DND-41 (cell line): Measurements from ENCODE around the gene FCRLA.
"Not testable (repeated sequence)": the region's sequence is repeated elsewhere in the genome, so short reads cannot be mapped to it uniquely, and the experiment has no call there.

Source experiments
- ATAC-seq: fragments of 200-7000 bp; cut with Tn5 transposase; 3 replicates; pipeline ENCODE4 v1.9.1; 2021; ENCODE audit warnings: low read depth; ENCODE audit not compliant: insufficient read depth
- DNase-seq: peaks from one replicate; pipeline ENCODE4 v3.0.0-alpha.2; 2020
- H2AFZ ChIP-seq: 2 replicates; pipeline ENCODE4 v1.6.0; 2012; ENCODE audit warnings: low read depth, low read length
- H3K27ac ChIP-seq: 2 replicates; pipeline ENCODE4 v1.5.1; 2012; ENCODE audit warnings: low read length, inconsistent platforms
- H3K27me3 ChIP-seq: fragments of 200-600 bp; sonication (generic); 2 replicates; pipeline ENCODE4 v1.6.0; 2012; ENCODE audit warnings: low read length, mild to moderate bottlenecking, inconsistent platforms; ENCODE audit not compliant: insufficient read depth, poor library complexity
- H3K36me3 ChIP-seq: 2 replicates; pipeline ENCODE4 v1.5.1; 2012; ENCODE audit warnings: low read length, inconsistent platforms; ENCODE audit not compliant: insufficient read depth
- H3K4me1 ChIP-seq: 2 replicates; pipeline ENCODE4 v1.5.1; 2012; ENCODE audit warnings: mild to moderate bottlenecking, low read length; ENCODE audit not compliant: insufficient read depth
- H3K4me2 ChIP-seq: 2 replicates; pipeline ENCODE4 v1.6.0; 2012; ENCODE audit warnings: mild to moderate bottlenecking, moderate library complexity, low read length, inconsistent platforms; ENCODE audit not compliant: insufficient read depth
- H3K4me3 ChIP-seq, 2 experiments: fragments of 200-600 bp in 1 of 2; shearing (Covaris generic) in 1 of 2; 2 replicates each; pipeline ENCODE4 v1.5.1; 2012 to 2016; ENCODE audit warnings: inconsistent platforms in 2 of 2, low read length in 2 of 2, mild to moderate bottlenecking in 2 of 2, low read depth in 1 of 2, moderate library complexity in 1 of 2
- H3K79me2 ChIP-seq: 2 replicates; pipeline ENCODE4 v1.6.0; 2012; ENCODE audit warnings: low read length, inconsistent platforms; ENCODE audit not compliant: insufficient read depth
- H3K9ac ChIP-seq: 2 replicates; pipeline ENCODE4 v1.6.0; 2012; ENCODE audit warnings: low read depth, mild to moderate bottlenecking, inconsistent platforms, low read length, moderate library complexity
- H3K9me3 ChIP-seq: 2 replicates; pipeline ENCODE4 v1.5.1; 2012; ENCODE audit warnings: low read length, moderate library complexity, mild to moderate bottlenecking, inconsistent platforms; ENCODE audit not compliant: insufficient read depth, severe bottlenecking
- H4K20me1 ChIP-seq: 2 replicates; pipeline ENCODE4 v1.6.0; 2012; ENCODE audit warnings: low read length; ENCODE audit not compliant: insufficient read depth
- EZH2 ChIP-seq: IDR thresholded peaks from 3 replicates; pipeline ENCODE4 v1.6.1; 2012; ENCODE audit warnings: borderline replicate concordance, low read depth, mild to moderate bottlenecking, moderate library complexity, low read length, inconsistent platforms; ENCODE audit not compliant: severe bottlenecking
- TF ChIP-seq, protein P1 (sequence below): IDR thresholded peaks from 2 replicates; pipeline ENCODE4 v1.5.1; 2012; ENCODE audit warnings: borderline replicate concordance, low read length, moderate library complexity, mild to moderate bottlenecking; ENCODE audit not compliant: poor library complexity, severe bottlenecking; ENCODE audit errors: extremely low read depth

Gene FCRLA

DNA sequence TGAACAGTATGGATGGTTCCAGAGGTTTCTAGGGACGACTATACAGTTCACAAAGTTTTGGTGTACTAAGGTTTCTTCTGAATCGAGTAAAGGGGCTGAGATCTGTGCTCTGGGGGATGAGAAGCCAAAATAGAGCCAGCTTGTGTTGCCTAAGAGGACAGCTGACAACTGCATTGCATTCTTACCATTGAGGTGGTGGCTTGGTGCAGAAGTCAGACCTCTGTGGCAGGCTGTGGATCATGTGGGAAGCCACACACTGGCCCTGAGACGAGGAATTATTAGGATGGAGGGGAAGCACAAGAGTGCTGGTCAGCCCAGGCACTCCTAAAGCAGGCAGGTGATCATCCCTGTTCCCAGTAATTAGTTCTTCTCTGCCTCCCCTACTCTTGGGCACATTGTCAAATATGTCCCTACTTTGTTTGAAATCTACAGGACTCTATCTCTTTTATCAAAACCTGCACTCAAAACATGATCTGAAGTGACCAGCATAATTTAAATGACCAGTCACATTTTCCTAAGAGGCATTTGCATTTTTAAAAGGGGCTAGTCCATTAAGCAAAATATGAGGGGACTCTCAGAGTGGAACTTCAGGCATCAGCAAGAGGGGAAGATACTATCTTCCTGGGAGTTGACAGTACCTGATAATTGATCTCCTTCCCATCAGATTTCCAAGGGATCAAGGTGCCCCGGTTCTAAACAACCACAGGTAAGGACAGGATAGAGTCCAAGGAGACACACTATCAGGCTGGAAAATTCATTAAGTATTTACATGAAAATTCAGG is 14.1 kb downstream of the FCRLA start, which contains the start of gene FCRLB:
FCRLB (plus strand) TSS at position 589 of the 782 bp plus-strand sequence. CDS start 1,129 bp downstream, outside the sequence.
- no peak for ATAC-seq
- Histone ChIP-seq H3K79me2 (no peaks in the 10 kb centered on the region), H3K27me3 (peaks cover 52% of the 10 kb centered on the region), H3K27ac (no peak within 1 kb of the TSS), H3K9ac (no peak within 1 kb of the TSS), H3K4me1 (peaks cover 7% of the 10 kb centered on the region), H4K20me1 (no peaks in the 10 kb centered on the region), H3K9me3 (no peaks in the 10 kb centered on the region), H3K36me3 (no peaks in the 10 kb centered on the region), H3K4me2 (no peak within 1 kb of the TSS), H3K4me3 (no peak within 1 kb of the TSS), H2AFZ (no peak within 1 kb of the TSS)
- no peak for TF ChIP-seq EZH2
- TF ChIP-seq, protein P1, sequence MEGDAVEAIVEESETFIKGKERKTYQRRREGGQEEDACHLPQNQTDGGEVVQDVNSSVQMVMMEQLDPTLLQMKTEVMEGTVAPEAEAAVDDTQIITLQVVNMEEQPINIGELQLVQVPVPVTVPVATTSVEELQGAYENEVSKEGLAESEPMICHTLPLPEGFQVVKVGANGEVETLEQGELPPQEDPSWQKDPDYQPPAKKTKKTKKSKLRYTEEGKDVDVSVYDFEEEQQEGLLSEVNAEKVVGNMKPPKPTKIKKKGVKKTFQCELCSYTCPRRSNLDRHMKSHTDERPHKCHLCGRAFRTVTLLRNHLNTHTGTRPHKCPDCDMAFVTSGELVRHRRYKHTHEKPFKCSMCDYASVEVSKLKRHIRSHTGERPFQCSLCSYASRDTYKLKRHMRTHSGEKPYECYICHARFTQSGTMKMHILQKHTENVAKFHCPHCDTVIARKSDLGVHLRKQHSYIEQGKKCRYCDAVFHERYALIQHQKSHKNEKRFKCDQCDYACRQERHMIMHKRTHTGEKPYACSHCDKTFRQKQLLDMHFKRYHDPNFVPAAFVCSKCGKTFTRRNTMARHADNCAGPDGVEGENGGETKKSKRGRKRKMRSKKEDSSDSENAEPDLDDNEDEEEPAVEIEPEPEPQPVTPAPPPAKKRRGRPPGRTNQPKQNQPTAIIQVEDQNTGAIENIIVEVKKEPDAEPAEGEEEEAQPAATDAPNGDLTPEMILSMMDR = no peak
- no peak for DNase-seq

DNA sequence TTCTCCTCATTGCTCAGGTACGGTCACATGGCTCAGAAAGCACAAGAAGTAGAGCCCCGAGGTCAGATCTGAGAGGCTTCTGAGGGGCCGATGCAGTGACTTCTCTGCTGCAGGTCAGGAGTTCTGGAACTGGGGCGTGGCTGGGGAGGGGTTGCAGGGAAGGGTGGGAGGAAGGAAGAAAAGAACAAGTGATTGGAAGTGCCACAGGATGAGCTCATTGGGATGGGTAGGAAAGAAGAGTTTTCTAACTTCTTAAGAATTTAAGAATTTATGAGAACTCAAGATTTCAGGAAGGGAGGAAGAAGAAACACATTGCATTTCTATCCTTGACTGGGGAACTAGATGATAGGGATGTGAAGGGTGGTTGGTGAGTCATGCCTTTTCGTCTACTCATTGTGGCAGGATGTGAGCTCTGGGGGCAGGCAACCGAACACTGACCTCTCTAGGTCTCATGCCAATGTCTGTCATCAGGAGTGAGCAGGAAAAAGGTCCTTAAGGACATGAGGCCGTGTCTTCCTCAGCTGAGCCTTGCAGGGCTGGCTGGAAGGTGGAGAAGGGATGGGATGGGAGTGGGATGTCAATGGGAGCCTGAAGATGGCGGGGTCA is 14.8 kb downstream of the FCRLA start:
- H4K20me1 ChIP-seq = no peaks in the 10 kb centered on the region
- H3K27me3 ChIP-seq = peaks cover 54% of the 10 kb centered on the region
- H3K4me1 ChIP-seq = peaks cover 12% of the 10 kb centered on the region
- no peak overlapping the region for H3K9ac ChIP-seq
- H3K79me2 ChIP-seq = no peaks in the 10 kb centered on the region
- no peak for DNase-seq
- H3K36me3 ChIP-seq = no peaks in the 10 kb centered on the region
- TF ChIP-seq EZH2 = no peak
- TF ChIP-seq, protein P1 = no peak
- no peak overlapping the region for H2AFZ ChIP-seq
- H3K4me3 ChIP-seq = no peak overlapping the region
- ATAC-seq = no peak
- no peak overlapping the region for H3K27ac ChIP-seq
- H3K4me2 ChIP-seq = no peak overlapping the region
- no peaks in the 10 kb centered on the region for H3K9me3 ChIP-seq

DNA sequence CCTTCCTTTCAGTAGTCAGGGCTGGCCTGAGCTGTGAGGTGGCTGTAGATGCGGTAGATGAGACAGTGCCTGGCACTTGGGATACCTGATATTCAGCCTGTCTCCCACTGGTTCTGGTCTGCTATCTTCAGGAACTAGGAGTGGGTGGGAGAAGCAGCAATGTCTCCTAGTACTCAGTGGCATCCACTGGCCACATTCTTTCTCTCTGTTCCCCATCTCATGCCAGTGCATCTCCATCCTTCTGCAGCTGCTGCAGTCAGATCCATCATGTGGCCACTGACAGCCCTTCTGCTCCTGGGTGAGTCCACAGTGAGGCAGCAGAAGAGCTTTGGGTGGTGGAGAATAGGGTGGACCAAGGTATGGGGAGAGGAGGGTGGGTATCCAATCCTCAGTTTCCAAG is 15.4 kb downstream of the FCRLA start:
- Histone ChIP-seq H3K9ac (no peak overlapping the region), H3K27ac (no peak overlapping the region), H3K79me2 (no peaks in the 10 kb centered on the region), H3K9me3 (no peaks in the 10 kb centered on the region), H3K36me3 (no peaks in the 10 kb centered on the region), H3K27me3 (peaks cover 49% of the 10 kb centered on the region), H3K4me3 (no peak overlapping the region), H3K4me1 (peaks cover 16% of the 10 kb centered on the region), H2AFZ (no peak overlapping the region), H4K20me1 (no peaks in the 10 kb centered on the region), H3K4me2 (no peak overlapping the region)
- no peak for TF ChIP-seq EZH2
- no peak for ATAC-seq
- no peak for DNase-seq

DNA sequence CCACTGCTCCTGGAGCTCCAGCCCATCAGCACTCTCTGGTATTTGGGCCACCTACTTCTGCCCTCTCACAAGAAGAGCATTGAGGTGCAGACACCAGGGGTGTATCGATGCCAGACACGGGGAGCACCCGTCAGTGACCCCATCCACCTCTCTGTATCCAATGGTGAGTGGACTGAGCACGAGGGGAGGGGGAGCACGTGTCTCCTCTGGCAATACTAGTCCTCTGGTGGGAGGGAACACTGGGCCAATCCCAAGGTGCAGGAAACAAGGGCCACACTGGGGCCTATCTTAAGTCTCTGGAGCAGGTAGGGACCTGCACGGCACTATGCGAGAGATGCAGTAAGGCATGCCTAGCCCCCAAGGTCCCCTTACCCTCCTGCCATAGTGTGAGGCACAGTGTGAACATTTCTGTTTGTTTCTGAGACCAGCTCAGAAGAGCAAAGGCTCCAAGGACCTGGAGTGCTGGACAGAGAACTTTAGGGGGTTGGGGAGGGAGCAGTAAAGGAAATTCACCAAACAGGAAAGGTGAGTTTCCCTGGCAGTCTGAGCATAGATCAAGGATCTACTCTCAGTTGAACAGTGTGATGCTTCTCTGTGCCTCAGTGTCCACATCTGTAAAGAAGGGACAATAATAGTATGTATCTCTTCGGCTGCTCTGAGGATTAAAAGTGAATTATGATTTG is 16.6 kb downstream of the FCRLA start:
- Histone ChIP-seq H3K9ac (no peak overlapping the region), H3K4me1 (peaks cover 28% of the 10 kb centered on the region), H3K36me3 (no peaks in the 10 kb centered on the region), H2AFZ (no peak overlapping the region), H3K27ac (no peak overlapping the region), H3K4me3 (no peak overlapping the region), H3K4me2 (no peak overlapping the region), H3K79me2 (no peaks in the 10 kb centered on the region), H3K27me3 (peaks cover 46% of the 10 kb centered on the region), H4K20me1 (no peaks in the 10 kb centered on the region), H3K9me3 (no peaks in the 10 kb centered on the region)
- no peak for ATAC-seq
- no peak for DNase-seq
- TF ChIP-seq, protein P1 = no peak
- TF ChIP-seq EZH2 = no peak

DNA sequence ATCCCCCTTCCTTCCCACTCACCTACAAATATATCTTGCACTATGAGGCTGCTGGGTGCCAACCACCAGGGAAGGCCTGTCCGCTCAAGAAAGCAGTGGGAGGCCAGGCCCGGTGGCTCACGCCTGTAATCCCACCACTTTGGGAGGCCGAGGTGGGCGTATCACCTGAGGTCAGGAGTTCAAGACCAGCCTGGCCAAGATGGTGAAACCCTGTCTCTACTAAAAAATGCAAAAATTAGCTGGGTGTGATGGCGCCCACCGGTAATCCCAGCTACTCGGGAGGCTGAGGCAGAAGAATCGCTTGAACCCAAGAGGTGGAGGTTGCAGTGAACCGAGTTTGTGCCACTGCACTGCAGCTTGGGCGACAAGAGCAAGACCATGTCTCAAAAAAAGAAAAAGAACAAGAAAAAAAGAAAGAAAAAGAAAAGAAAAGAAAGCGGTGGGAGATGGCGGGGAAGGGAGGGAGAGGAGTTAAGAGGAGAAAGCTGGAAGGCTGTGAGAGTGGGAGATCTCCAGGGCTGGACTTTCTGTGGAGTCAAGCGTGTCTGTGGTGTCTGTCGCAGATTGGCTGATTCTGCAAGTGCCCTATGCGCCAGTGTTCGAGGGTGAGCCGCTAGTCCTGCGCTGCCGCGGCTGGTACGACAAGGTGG is 18.4 kb downstream of the FCRLA start:
- ATAC-seq, H3K27ac ChIP-seq, H2AFZ ChIP-seq, H3K9me3 ChIP-seq, H3K36me3 ChIP-seq, DNase-seq, H4K20me1 ChIP-seq, H3K79me2 ChIP-seq: not testable (repeated sequence)
- H3K4me3 ChIP-seq = peak overlapping the region in 1 of 2 experiments; percentile 89; a peak in 2 of 4 replicates
- peaks cover 31% of the 10 kb centered on the region for H3K4me1 ChIP-seq
- peak overlapping the region; percentile 99 for H3K4me2 ChIP-seq
- peak overlapping the region; percentile 69; the same call in 1 of the 2 replicates for H3K9ac ChIP-seq
- peaks cover 55% of the 10 kb centered on the region for H3K27me3 ChIP-seq
